H1 (cell line): ENCODE results near the gene ABI3BP. TPM values are rescaled to one million over a fixed set of nuclear protein-coding genes. Genes with fewer than 3 reads are reported as not detected.

Experiments
- ASH2L ChIP-seq: fragments of 200-600, 300-600 bp; sonication (generic); IDR thresholded peaks from one replicate; pipeline ENCODE4 v1.7.1; 2017; ENCODE audit warnings: low read length
- JUND ChIP-seq: IDR thresholded peaks from 2 replicates; pipeline ENCODE4 v1.6.1; 2011; ENCODE audit warnings: mild to moderate bottlenecking, improper control_type of control experiment, low read length
- SIN3A ChIP-seq, 2 experiments: IDR thresholded peaks in 1 of 2; conservative IDR thresholded peaks in 1 of 2; 2 replicates each; pipeline ENCODE4 v1.6.1; 2011 to 2012; ENCODE audit warnings: low read length in 2 of 2, improper control_type of control experiment in 1 of 2, low read depth in 1 of 2, mild to moderate bottlenecking in 1 of 2
- TAF1 ChIP-seq: IDR thresholded peaks from 2 replicates; pipeline ENCODE4 v1.6.1; 2011; ENCODE audit warnings: mild to moderate bottlenecking, low read depth, low read length
- polyA plus RNA-seq, 7 experiments: library from polyadenylated mRNA; depleted of rRNA in 3 of 7; stranded (reverse) in 5 of 7; unstranded in 2 of 7; fragments of >200 nt in 5 of 7; fragments of 200-250 nt in 2 of 7; gene quantifications; 1 replicate in 5 of 7; 2 replicates in 1 of 7; 4 replicates in 1 of 7; pipeline versions ENCODE4 v1.2.1 to v1.2.3, GENCODE V29; 2011 to 2013; ENCODE audit warnings: missing spikeins in 2 of 7, mixed read lengths in 2 of 7
- total RNA-seq: library from RNA; stranded (reverse); fragmentation: NEBNext Ultra II Directional; extraction: Animal tissue kit (Norgen Biotek cat#: 25700); gene quantifications from 2 replicates; pipeline ENCODE4 v1.2.1, GENCODE V29; 2021

The ABI3BP gene
- total and polyA plus RNA-seq, 2 of the 8 experiments (the other 6 are each of a cell fraction or from before 2014, with no cell fraction given): 0.08 to 0.32 TPM

DNA sequence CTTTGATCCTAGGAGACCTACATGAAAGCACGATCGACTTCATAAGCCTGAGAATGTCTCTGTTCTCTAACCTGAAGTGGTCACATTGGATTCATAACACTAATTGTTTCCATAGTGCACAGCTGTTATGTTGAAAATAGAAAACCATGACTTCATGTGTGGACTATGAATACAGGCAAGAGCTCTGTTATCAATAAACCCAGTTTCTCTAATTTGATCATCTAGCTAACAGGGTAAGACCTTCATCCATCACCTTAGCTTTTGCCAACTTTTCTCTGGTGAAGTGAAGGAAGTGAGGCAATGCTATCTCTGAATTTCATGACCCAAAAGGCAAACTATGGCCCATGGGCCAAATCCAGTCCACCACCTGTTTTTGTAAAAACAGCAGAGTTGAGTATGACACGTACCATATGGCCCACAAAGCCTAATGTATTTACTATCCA is 27.2 kb downstream of the ABI3BP start (continued):
- TF ChIP-seq JUND: no peak
- TF ChIP-seq TAF1: no peak
- TF ChIP-seq SIN3A (conservative IDR thresholded peaks at IDR 0.05 in 1 of 2, IDR thresholded peaks at IDR 0.05 in 1 of 2; ENCODE audit: low read depth in 1 of 2, low read length in 2 of 2): no peak
- TF ChIP-seq ASH2L: no peak
